WTC11 (cell line): ENCODE results near the gene ETNK2.

Experiments
- CREM ChIP-seq: sonication (generic); formaldehyde crosslinking; IDR thresholded peaks from 2 replicates; pipeline ENCODE4 v1.8.1; 2022; ENCODE audit warnings: mild to moderate bottlenecking, missing genetic modification reagents, moderate library complexity
- CTCF ChIP-seq: fragments of 200-600 bp; IDR thresholded peaks from 2 replicates; pipeline ENCODE4 v1.8.0; 2022; ENCODE audit warnings: antibody characterized with exemption
- FOXP1 ChIP-seq: sonication (generic); formaldehyde crosslinking; IDR thresholded peaks from 2 replicates; pipeline ENCODE4 v1.8.0; 2022; ENCODE audit warnings: missing genetic modification reagents, mild to moderate bottlenecking, moderate library complexity, borderline replicate concordance
- IRF2 ChIP-seq: sonication (generic); formaldehyde crosslinking; IDR thresholded peaks from 2 replicates; pipeline ENCODE4 v1.8.0; 2022; ENCODE audit warnings: low read depth, missing genetic modification reagents, borderline replicate concordance
- ZNF138 ChIP-seq: sonication (generic); formaldehyde crosslinking; conservative IDR thresholded peaks from 2 replicates; pipeline ENCODE4 v1.8.1; 2022; ENCODE audit warnings: mild to moderate bottlenecking, moderate library complexity, missing genetic modification reagents
- TF ChIP-seq, protein P1 (sequence below): sonication (generic); formaldehyde crosslinking; IDR thresholded peaks from 2 replicates; pipeline ENCODE4 v1.8.1; 2023; ENCODE audit warnings: mild to moderate bottlenecking, missing genetic modification reagents, moderate library complexity

DNA sequence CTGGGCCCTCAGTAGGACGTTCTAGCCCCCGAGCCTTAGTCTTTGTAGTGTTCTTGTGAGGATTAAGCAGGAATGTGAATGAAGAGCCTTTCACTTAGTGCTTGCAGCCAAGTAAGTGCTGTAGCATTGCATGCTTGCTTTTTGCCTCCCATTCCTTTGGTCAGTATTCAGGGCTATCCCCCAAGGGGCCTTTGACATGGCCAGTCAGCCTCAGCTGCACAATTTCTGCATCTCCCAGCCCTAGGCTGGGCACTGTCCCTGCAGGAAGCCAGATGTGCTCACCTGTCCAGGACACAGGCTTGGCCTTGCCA is 48.5 kb downstream of the ETNK2 start:
- TF ChIP-seq CTCF (no peak), FOXP1 (CRISPR knock-in tag) (no peak), CREM (CRISPR knock-in tag) (no peak), ZNF138 (CRISPR knock-in tag) (no peak), IRF2 (CRISPR knock-in tag) (no peak)
- TF ChIP-seq, protein P1, sequence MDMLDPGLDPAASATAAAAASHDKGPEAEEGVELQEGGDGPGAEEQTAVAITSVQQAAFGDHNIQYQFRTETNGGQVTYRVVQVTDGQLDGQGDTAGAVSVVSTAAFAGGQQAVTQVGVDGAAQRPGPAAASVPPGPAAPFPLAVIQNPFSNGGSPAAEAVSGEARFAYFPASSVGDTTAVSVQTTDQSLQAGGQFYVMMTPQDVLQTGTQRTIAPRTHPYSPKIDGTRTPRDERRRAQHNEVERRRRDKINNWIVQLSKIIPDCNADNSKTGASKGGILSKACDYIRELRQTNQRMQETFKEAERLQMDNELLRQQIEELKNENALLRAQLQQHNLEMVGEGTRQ = no peak
